GM19193 (cell line): ENCODE measurements around the gene MUCL3.

ENCODE experiments used
- POLR2A ChIP-seq: IDR thresholded peaks from 4 replicates; pipeline ENCODE4 v1.6.1; 2011; ENCODE audit not compliant: insufficient read depth, insufficient read length; ENCODE audit errors: extremely low read depth

Gene MUCL3

GRCh38 chr6:30957716-30958115 is 16.9 kb downstream of the MUCL3 start:
- TF ChIP-seq POLR2A: no peak

- TF ChIP-seq POLR2A: no peak
These were observed 20.3 kb downstream of the MUCL3 start for GRCh38 chr6:30960907-30961673.

GRCh38 chr6:30962716-30963115 is 21.9 kb downstream of the MUCL3 start:
- TF ChIP-seq POLR2A: no peak

GRCh38 chr6:30963641-30964040 is 22.9 kb downstream of the MUCL3 start:
- no peak for TF ChIP-seq POLR2A

- no peak for TF ChIP-seq POLR2A
These were observed 23.3 kb downstream of the MUCL3 start for GRCh38 chr6:30964075-30964474.

GRCh38 chr6:30965140-30965601 is 24.4 kb downstream of the MUCL3 start:
- no peak for TF ChIP-seq POLR2A

- no peak for TF ChIP-seq POLR2A
These were observed 25.4 kb downstream of the MUCL3 start for GRCh38 chr6:30966154-30966553.

GRCh38 chr6:30970946-30971345 is 30.2 kb downstream of the MUCL3 start:
- no peak for TF ChIP-seq POLR2A

GRCh38 chr6:30972816-30973215 is 32.0 kb downstream of the MUCL3 start:
- no peak for TF ChIP-seq POLR2A

GRCh38 chr6:30974490-30975252 is 33.9 kb downstream of the MUCL3 start:
- no peak for TF ChIP-seq POLR2A

GRCh38 chr6:30979141-30979540 is 38.4 kb downstream of the MUCL3 start:
- no peak for TF ChIP-seq POLR2A

- no peak for TF ChIP-seq POLR2A
These were observed 38.9 kb downstream of the MUCL3 start for GRCh38 chr6:30979690-30980089.

GRCh38 chr6:30981942-30982772 is 41.4 kb downstream of the MUCL3 start:
- no peak for TF ChIP-seq POLR2A

- no peak for TF ChIP-seq POLR2A
These were observed 42.7 kb downstream of the MUCL3 start, which contains the start of gene MUC21 for GRCh38 chr6:30983439-30983838. MUC21 (plus strand) TSS chr6:30983718; CDS start chr6:30983959, 241 bp downstream.

- TF ChIP-seq POLR2A: no peak
These were observed 44.7 kb downstream of the MUCL3 start for GRCh38 chr6:30985490-30985889.

GRCh38 chr6:30987304-30987703 is 46.5 kb downstream of the MUCL3 start:
- TF ChIP-seq POLR2A: no peak
